HCT116 (cell line): Measurements from ENCODE around the gene GABBR2. TPM values are rescaled to one million over a fixed set of nuclear protein-coding genes. Genes with fewer than 3 reads are reported as not detected.

Experiments used
- ATAC-seq: fragments of 200-7000 bp; cut with Tn5 transposase; 2 replicates; pipeline ENCODE4 v1.9.1; 2020; ENCODE audit warnings: mild to moderate bottlenecking, moderate library complexity
- BruUV-seq: library from RNA; stranded (reverse); fragments of 400-500 nt; replicated peaks from 2 replicates; lab custom pipeline; 2021; lab: Mats Ljungman, UMichigan
- CTCF ChIA-PET: fragments of 300-600 bp; sonication (Branson Sonifier 250); formaldehyde crosslinking; loops from one replicate; lab custom pipeline; 2021; ENCODE audit warnings: antibody characterized with exemption; lab: Charles Lee
- POLR2A ChIA-PET: fragments of 300-600, 350-600 bp; sonication (Branson Sonifier 250); formaldehyde crosslinking; loops from one replicate; lab custom pipeline; 2021; ENCODE audit warnings: antibody characterized with exemption; lab: Charles Lee
- RAD21 ChIA-PET, 2 experiments: fragments of 300-600 bp; sonication (Branson Sonifier 250); formaldehyde crosslinking; loops; one replicate each; lab custom pipeline; 2023; ENCODE audit warnings: low total read pairs in 2 of 2; ENCODE audit not compliant: uncharacterized antibody in 2 of 2, unreplicated experiment in 2 of 2, low non-redundant PET in 1 of 2; lab: Charles Lee
- DNase-seq: peaks from one replicate; pipeline ENCODE4 v3.0.0-alpha.2; 2010; ENCODE audit warnings: low read depth, low spot score
- H2AFZ ChIP-seq: fragments of 200-600 bp; shearing (Covaris generic), sonication (generic); 2 replicates; pipeline ENCODE4 v1.6.1; 2017; ENCODE audit warnings: low read depth, mixed run types, mixed read lengths, antibody characterized with exemption, low read length; ENCODE audit not compliant: poor library complexity, severe bottlenecking
- H3K27ac ChIP-seq: 2 replicates; pipeline ENCODE4 v1.5.1; 2012; ENCODE audit warnings: low read depth, low read length
- H3K27me3 ChIP-seq: fragments of 200-600 bp; sonication (generic); 2 replicates; pipeline ENCODE4 v1.6.1; 2016; ENCODE audit warnings: mixed run types, low read length, mixed read lengths; ENCODE audit not compliant: insufficient read depth
- H3K36me3 ChIP-seq, 2 experiments: fragments of 200-500 bp in 1 of 2; fragments of 200-600 bp in 1 of 2; sonication (Bioruptor generic) in 1 of 2; sonication (generic) in 1 of 2; 2 replicates each; pipeline versions ENCODE4 v1.5.1 to v1.6.1; 2014 to 2016; ENCODE audit warnings: low read length in 2 of 2, inconsistent platforms in 1 of 2, mixed read lengths in 1 of 2, mixed run types in 1 of 2; ENCODE audit not compliant: insufficient read depth in 2 of 2, control insufficient read depth in 1 of 2
- H3K4me1 ChIP-seq, 2 experiments: fragments of 200-600 bp in 1 of 2; sonication (generic) in 1 of 2; 2 replicates each; pipeline versions ENCODE4 v1.5.1 to v1.6.1; 2012 to 2017; ENCODE audit warnings: low read length in 2 of 2, inconsistent platforms in 1 of 2, mild to moderate bottlenecking in 1 of 2, mixed read lengths in 1 of 2, mixed run types in 1 of 2, moderate library complexity in 1 of 2; ENCODE audit not compliant: insufficient read depth in 2 of 2, control insufficient read depth in 1 of 2
- H3K4me2 ChIP-seq: fragments of 200-600 bp; sonication (generic); 2 replicates; pipeline ENCODE4 v1.6.1; 2017; ENCODE audit warnings: mixed run types, low read length, mixed read lengths
- H3K4me3 ChIP-seq, 2 experiments: fragments of 200-600 bp in 1 of 2; sonication (generic) in 1 of 2; replicated peaks in 1 of 2; 2 replicates each; pipeline ENCODE4 v1.5.1; 2011 to 2016; ENCODE audit warnings: low read length in 2 of 2, control low read depth in 1 of 2, low read depth in 1 of 2, mild to moderate bottlenecking in 1 of 2, mixed read lengths in 1 of 2, mixed run types in 1 of 2
- H3K79me2 ChIP-seq: fragments of 200-600 bp; sonication (generic); 2 replicates; pipeline ENCODE4 v1.6.1; 2017; ENCODE audit warnings: mild to moderate bottlenecking, mixed run types, low read length, moderate library complexity, mixed read lengths; ENCODE audit not compliant: insufficient read depth
- H3K9ac ChIP-seq: fragments of 200-600 bp; sonication (generic); 2 replicates; pipeline ENCODE4 v1.6.1; 2016; ENCODE audit warnings: low read length, mixed read lengths
- H3K9me2 ChIP-seq: fragments of 200-600 bp; sonication (generic), shearing (Covaris generic); 2 replicates; pipeline ENCODE4 v1.6.1; 2017; ENCODE audit warnings: mixed run types, mild to moderate bottlenecking, moderate library complexity; ENCODE audit not compliant: insufficient read depth
- H3K9me3 ChIP-seq, 2 experiments: fragments of 200-500 bp in 1 of 2; fragments of 200-600 bp in 1 of 2; sonication (Bioruptor generic) in 1 of 2; sonication (generic) in 1 of 2; 2 replicates each; pipeline ENCODE4 v1.6.1; 2014 to 2017; ENCODE audit warnings: low read length in 2 of 2, mixed read lengths in 2 of 2, inconsistent platforms in 1 of 2, low read depth in 1 of 2, mild to moderate bottlenecking in 1 of 2, mixed run types in 1 of 2, moderate library complexity in 1 of 2; ENCODE audit not compliant: control insufficient read depth in 1 of 2, insufficient read depth in 1 of 2
- H4K20me1 ChIP-seq: fragments of 200-600 bp; sonication (generic), shearing (Covaris generic); 2 replicates; pipeline ENCODE4 v1.6.1; 2017; ENCODE audit warnings: mixed run types, mild to moderate bottlenecking, moderate library complexity; ENCODE audit not compliant: insufficient read depth
- CEBPB ChIP-seq: IDR thresholded peaks from 2 replicates; pipeline ENCODE4 v1.6.1; 2012; ENCODE audit warnings: low read depth
- EGR1 ChIP-seq: IDR thresholded peaks from 2 replicates; pipeline ENCODE4 v1.6.1; 2012; ENCODE audit warnings: low read depth
- EZH2 ChIP-seq: fragments of 200-600 bp; sonication (generic); IDR thresholded peaks from 2 replicates; pipeline ENCODE4 v1.6.1; 2017; ENCODE audit warnings: antibody characterized with exemption, mixed run types
- JUND ChIP-seq: IDR thresholded peaks from 2 replicates; pipeline ENCODE4 v1.6.1; 2012
- POLR2A ChIP-seq: IDR thresholded peaks from 2 replicates; pipeline ENCODE4 v1.7.0; 2011; ENCODE audit warnings: borderline replicate concordance; ENCODE audit not compliant: insufficient read depth, insufficient read length; ENCODE audit errors: extremely low read depth
- RAD21 ChIP-seq: IDR thresholded peaks from 2 replicates; pipeline ENCODE4 v1.6.1; 2012; ENCODE audit warnings: low read depth, mild to moderate bottlenecking
- REST ChIP-seq: IDR thresholded peaks from 2 replicates; pipeline ENCODE4 v1.6.1; 2012; ENCODE audit warnings: low read depth
- SIN3A ChIP-seq: IDR thresholded peaks from 2 replicates; pipeline ENCODE4 v1.6.1; 2012; ENCODE audit warnings: low read depth
- SP1 ChIP-seq: IDR thresholded peaks from 2 replicates; pipeline ENCODE4 v1.6.1; 2012; ENCODE audit warnings: low read depth
- SRF ChIP-seq: IDR thresholded peaks from 2 replicates; pipeline ENCODE4 v1.6.1; 2012; ENCODE audit warnings: low read depth
- YY1 ChIP-seq: IDR thresholded peaks from 2 replicates; pipeline ENCODE4 v1.6.1; 2011; ENCODE audit warnings: low read length, low read depth, moderate library complexity, mild to moderate bottlenecking; ENCODE audit not compliant: insufficient replicate concordance; ENCODE audit errors: extremely low read depth
- ZBTB33 ChIP-seq: IDR thresholded peaks from 2 replicates; pipeline ENCODE4 v1.6.1; 2011; ENCODE audit warnings: mild to moderate bottlenecking, low read length, moderate library complexity; ENCODE audit not compliant: insufficient replicate concordance; ENCODE audit errors: extremely low read depth
- ZFX ChIP-seq: fragments of 450-650 bp; IDR thresholded peaks from 2 replicates; pipeline ENCODE4 v1.6.1; 2017
- ZNF274 ChIP-seq: fragments of 200-500 bp; sonication (Bioruptor generic); IDR thresholded peaks from 2 replicates; pipeline ENCODE4 v1.6.1; 2014; ENCODE audit warnings: mild to moderate bottlenecking, low read depth, low read length, inconsistent platforms
- intact Hi-C: fragments of 100-400 bp; cut with micrococcal nuclease; formaldehyde crosslinking; loops from 2 replicates; pipeline ENCODE4 v1.10.0; 2022
- total RNA-seq: library from RNA; stranded (reverse); gene quantifications from one replicate; pipeline ENCODE4 v1.2.1, GENCODE V29; 2021; ENCODE audit not compliant: unreplicated experiment
- TF ChIP-seq, protein P1 (sequence below), 3 experiments: fragments of 200-600 bp in 1 of 3; sonication (generic) in 1 of 3; IDR thresholded peaks in 2 of 3; conservative IDR thresholded peaks in 1 of 3; 2 replicates each; pipeline ENCODE4 v1.5.1; 2012 to 2017; ENCODE audit warnings: low read depth in 2 of 3, low read length in 2 of 3, antibody characterized with exemption in 1 of 3, borderline replicate concordance in 1 of 3, control low read depth in 1 of 3, mild to moderate bottlenecking in 1 of 3, mixed read lengths in 1 of 3, mixed run types in 1 of 3, moderate library complexity in 1 of 3; ENCODE audit not compliant: insufficient read depth in 1 of 3
- TF ChIP-seq, protein P2 (sequence below): IDR thresholded peaks from 2 replicates; pipeline ENCODE4 v1.6.1; 2012

Gene GABBR2
- total RNA-seq, 1 experiment from 2014 or later, result 0.15 TPM

DNA sequence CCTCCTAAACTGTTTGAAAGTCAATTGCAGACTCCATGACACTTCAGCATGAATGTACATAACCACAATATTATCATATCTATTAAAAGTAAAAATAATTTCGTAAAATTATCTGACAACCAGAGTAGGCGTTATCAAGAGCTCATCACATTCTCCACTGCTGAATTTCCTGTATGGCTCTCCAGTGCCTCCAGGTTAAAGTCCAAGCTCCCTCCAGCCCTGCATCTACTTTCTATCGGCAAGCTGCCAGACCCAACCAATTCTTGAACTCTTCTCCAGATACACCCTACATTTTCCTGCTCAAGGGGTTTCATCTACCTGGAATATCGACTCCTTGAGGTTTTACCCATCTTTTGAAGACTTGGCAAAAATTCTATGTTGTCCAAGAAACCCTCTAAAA, 378.8 kb downstream of the GABBR2 start (continued):
- TF ChIP-seq, protein P1, sequence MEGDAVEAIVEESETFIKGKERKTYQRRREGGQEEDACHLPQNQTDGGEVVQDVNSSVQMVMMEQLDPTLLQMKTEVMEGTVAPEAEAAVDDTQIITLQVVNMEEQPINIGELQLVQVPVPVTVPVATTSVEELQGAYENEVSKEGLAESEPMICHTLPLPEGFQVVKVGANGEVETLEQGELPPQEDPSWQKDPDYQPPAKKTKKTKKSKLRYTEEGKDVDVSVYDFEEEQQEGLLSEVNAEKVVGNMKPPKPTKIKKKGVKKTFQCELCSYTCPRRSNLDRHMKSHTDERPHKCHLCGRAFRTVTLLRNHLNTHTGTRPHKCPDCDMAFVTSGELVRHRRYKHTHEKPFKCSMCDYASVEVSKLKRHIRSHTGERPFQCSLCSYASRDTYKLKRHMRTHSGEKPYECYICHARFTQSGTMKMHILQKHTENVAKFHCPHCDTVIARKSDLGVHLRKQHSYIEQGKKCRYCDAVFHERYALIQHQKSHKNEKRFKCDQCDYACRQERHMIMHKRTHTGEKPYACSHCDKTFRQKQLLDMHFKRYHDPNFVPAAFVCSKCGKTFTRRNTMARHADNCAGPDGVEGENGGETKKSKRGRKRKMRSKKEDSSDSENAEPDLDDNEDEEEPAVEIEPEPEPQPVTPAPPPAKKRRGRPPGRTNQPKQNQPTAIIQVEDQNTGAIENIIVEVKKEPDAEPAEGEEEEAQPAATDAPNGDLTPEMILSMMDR (IDR thresholded peaks at IDR 0.05 in 2 of 3, conservative IDR thresholded peaks at IDR 0.05 in 1 of 3; ENCODE audit: borderline replicate concordance in 1 of 3, insufficient read depth in 1 of 3, low read depth in 2 of 3, low read length in 2 of 3), result no peak
- no peak for TF ChIP-seq SRF

DNA sequence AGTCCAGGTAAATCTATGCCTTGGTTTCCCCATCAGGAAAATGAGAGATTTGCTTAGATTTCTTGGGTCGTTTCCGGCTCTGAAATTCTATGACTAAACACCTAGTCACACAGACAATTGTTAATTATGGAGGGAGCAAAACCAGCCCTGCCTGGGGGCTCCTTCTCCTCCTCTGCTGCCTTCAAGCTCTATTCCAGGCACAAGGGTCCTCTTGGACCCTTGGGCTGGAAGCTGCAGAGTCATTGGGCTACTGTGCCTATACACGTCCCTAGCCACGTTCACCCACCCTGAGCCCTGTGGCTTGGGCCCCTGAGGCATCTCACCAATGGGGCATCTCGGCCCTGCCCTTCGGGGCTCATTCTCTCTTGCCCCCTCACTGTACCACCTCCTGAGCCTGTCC, 379.5 kb downstream of the GABBR2 start:
- no peak overlapping the region for H3K4me2 ChIP-seq
- TF ChIP-seq POLR2A, result no peak
- no peak for TF ChIP-seq JUND
- TF ChIP-seq, protein P2, sequence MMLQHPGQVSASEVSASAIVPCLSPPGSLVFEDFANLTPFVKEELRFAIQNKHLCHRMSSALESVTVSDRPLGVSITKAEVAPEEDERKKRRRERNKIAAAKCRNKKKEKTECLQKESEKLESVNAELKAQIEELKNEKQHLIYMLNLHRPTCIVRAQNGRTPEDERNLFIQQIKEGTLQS, result no peak
- no peak for TF ChIP-seq ZBTB33
- no peak for TF ChIP-seq ZNF274
- TF ChIP-seq YY1, result no peak
- TF ChIP-seq EZH2, result no peak
- no peak for TF ChIP-seq CEBPB
- no peak for TF ChIP-seq RAD21
- no peak for TF ChIP-seq SP1
- TF ChIP-seq ZFX, result no peak
- TF ChIP-seq EGR1, result no peak
- no peak for TF ChIP-seq SIN3A
- TF ChIP-seq, protein P1 (IDR thresholded peaks at IDR 0.05 in 2 of 3, conservative IDR thresholded peaks at IDR 0.05 in 1 of 3; ENCODE audit: borderline replicate concordance in 1 of 3, insufficient read depth in 1 of 3, low read depth in 2 of 3, low read length in 2 of 3), result no peak
- TF ChIP-seq REST, result no peak

More for the DNA sequence above, 379.5 kb downstream of the GABBR2 start:
- Histone ChIP-seq H3K9me3 (no peaks in the 10 kb centered on the region), H3K9me2 (no peaks in the 10 kb centered on the region), H3K27ac (no peak overlapping the region), H3K4me3 (no peak overlapping the region), H3K36me3 (no peaks in the 10 kb centered on the region), H4K20me1 (no peaks in the 10 kb centered on the region), H3K79me2 (no peaks in the 10 kb centered on the region), H2AFZ (no peak overlapping the region), H3K9ac (no peak overlapping the region), H3K27me3 (peaks cover 4% of the 10 kb centered on the region; the same call in 1 of the 2 replicates), H3K4me1 (peaks cover 6 to 15% of the 10 kb centered on the region in 2 experiments; a peak in 3 of 4 replicates)
- no TSS peak for BruUV-seq
- POLR2A ChIA-PET, result no interaction called here
- RAD21 ChIA-PET, result no interaction called here
- ATAC-seq (no peak), DNase-seq (no peak)
- intact Hi-C loops, result no loop called here
- CTCF ChIA-PET, result no interaction called here
